Neural cell (in vitro differentiated cells): ENCODE data around the gene KEL. TPM values are rescaled to one million over a fixed set of nuclear protein-coding genes. Genes with fewer than 3 reads are reported as not detected.

Experiments
- H2AFZ ChIP-seq: fragments of 200-600, 300-800 bp; sonication (generic), shearing (Covaris generic); 2 replicates; pipeline ENCODE4 v1.6.0; 2014; ENCODE audit warnings: low read depth, mild to moderate bottlenecking, antibody characterized with exemption, low read length, moderate library complexity
- H3F3A ChIP-seq: fragments of 200-600 bp; shearing (Covaris generic); 2 replicates; pipeline ENCODE4 v1.6.1; 2016; ENCODE audit warnings: mild to moderate bottlenecking, moderate library complexity, mixed read lengths, antibody characterized with exemption, low read length; ENCODE audit not compliant: insufficient read depth, poor library complexity, severe bottlenecking
- H3K27ac ChIP-seq: fragments of 200-600, 300-800 bp; sonication (generic), shearing (Covaris generic); 2 replicates; pipeline ENCODE4 v1.5.1; 2014; ENCODE audit warnings: mild to moderate bottlenecking, low read length, moderate library complexity
- H3K27me3 ChIP-seq: fragments of 300-800, 200-600 bp; sonication (generic), shearing (Covaris generic); 2 replicates; pipeline ENCODE4 v1.6.0; 2014; ENCODE audit warnings: mild to moderate bottlenecking, low read depth, low read length, moderate library complexity; ENCODE audit not compliant: insufficient read depth
- H3K36me3 ChIP-seq: fragments of 300-800, 200-600 bp; sonication (generic), shearing (Covaris generic); 2 replicates; pipeline ENCODE4 v1.5.1; 2014; ENCODE audit warnings: mild to moderate bottlenecking, antibody characterized with exemption, low read length, moderate library complexity; ENCODE audit not compliant: insufficient read depth
- H3K4me2 ChIP-seq: fragments of 300-800, 200-600 bp; sonication (generic), shearing (Covaris generic); 2 replicates; pipeline ENCODE4 v1.6.0; 2014; ENCODE audit warnings: mild to moderate bottlenecking, low read length
- H3K4me3 ChIP-seq: fragments of 300-800, 200-600 bp; sonication (generic), shearing (Covaris generic); 2 replicates; pipeline ENCODE4 v1.5.1; 2014; ENCODE audit warnings: mild to moderate bottlenecking, low read length, moderate library complexity
- H3K79me2 ChIP-seq: fragments of 200-600 bp; shearing (Covaris generic); replicated peaks from 2 replicates; pipeline ENCODE4 v1.6.0; 2014; ENCODE audit warnings: mild to moderate bottlenecking, low read length, moderate library complexity; ENCODE audit not compliant: insufficient read depth
- H3K9ac ChIP-seq: fragments of 300-800, 200-600 bp; sonication (generic), shearing (Covaris generic); 2 replicates; pipeline ENCODE4 v1.6.1; 2016; ENCODE audit warnings: mild to moderate bottlenecking, low read length, mixed read lengths
- H3K9me2 ChIP-seq: fragments of 200-600 bp; shearing (Covaris generic); 2 replicates; pipeline ENCODE4 v1.6.1; 2016; ENCODE audit warnings: mild to moderate bottlenecking, low read length, mixed read lengths; ENCODE audit not compliant: insufficient read depth
- H3K9me3 ChIP-seq: fragments of 200-600, 300-800 bp; sonication (generic), shearing (Covaris generic); 2 replicates; pipeline ENCODE4 v1.6.1; 2016; ENCODE audit warnings: mild to moderate bottlenecking, mixed run types, low read length, moderate library complexity, mixed read lengths
- H4K20me1 ChIP-seq: fragments of 200-600 bp; shearing (Covaris generic); 2 replicates; pipeline ENCODE4 v1.6.1; 2016; ENCODE audit warnings: mild to moderate bottlenecking, mixed run types; ENCODE audit not compliant: insufficient read depth
- EP300 ChIP-seq: fragments of 450-650 bp; conservative IDR thresholded peaks from 2 replicates; pipeline ENCODE4 v1.6.1; 2014; ENCODE audit warnings: antibody characterized with exemption, mild to moderate bottlenecking, moderate library complexity; ENCODE audit not compliant: poor library complexity, severe bottlenecking
- EZH2 ChIP-seq: fragments of 200-600, 300-800 bp; shearing (Covaris generic), sonication (generic); IDR thresholded peaks from 2 replicates; pipeline ENCODE4 v1.6.1; 2014; ENCODE audit warnings: antibody characterized with exemption, low read length, borderline replicate concordance, mild to moderate bottlenecking; ENCODE audit not compliant: insufficient read depth, poor library complexity, severe bottlenecking
- MXI1 ChIP-seq: fragments of 450-650 bp; conservative IDR thresholded peaks from 2 replicates; pipeline ENCODE4 v1.6.1; 2014; ENCODE audit warnings: antibody characterized with exemption, mild to moderate bottlenecking; ENCODE audit not compliant: poor library complexity, severe bottlenecking
- POLR2AphosphoS5 ChIP-seq: IDR thresholded peaks from 2 replicates; pipeline ENCODE4 v1.6.1; 2012
- RAD21 ChIP-seq: fragments of 450-650 bp; conservative IDR thresholded peaks from 2 replicates; pipeline ENCODE4 v1.6.1; 2014; ENCODE audit warnings: antibody characterized with exemption, mild to moderate bottlenecking, moderate library complexity
- SMC3 ChIP-seq: fragments of 450-650 bp; conservative IDR thresholded peaks from 2 replicates; pipeline ENCODE4 v1.6.1; 2014; ENCODE audit warnings: antibody characterized with exemption, mild to moderate bottlenecking, moderate library complexity; ENCODE audit not compliant: poor library complexity
- TAF1 ChIP-seq: IDR thresholded peaks from 2 replicates; pipeline ENCODE4 v1.6.1; 2012; ENCODE audit warnings: low read depth
- polyA plus RNA-seq: library from polyadenylated mRNA; depleted of rRNA; stranded (reverse); fragments of >200 nt; gene quantifications from 2 replicates; pipeline ENCODE4 v1.2.3, GENCODE V29; 2014
- TF ChIP-seq, protein P1 (sequence below): fragments of 450-650 bp; IDR thresholded peaks from 2 replicates; pipeline ENCODE4 v1.5.1; 2014; ENCODE audit warnings: antibody characterized with exemption, mild to moderate bottlenecking, moderate library complexity; ENCODE audit not compliant: poor library complexity, severe bottlenecking
- TF ChIP-seq, protein P2 (sequence below): IDR thresholded peaks from 2 replicates; pipeline ENCODE4 v1.6.1; 2012; ENCODE audit warnings: borderline replicate concordance

KEL gene
- polyA plus RNA-seq, 1 donor from 2014 or later = 2.2 TPM

DNA sequence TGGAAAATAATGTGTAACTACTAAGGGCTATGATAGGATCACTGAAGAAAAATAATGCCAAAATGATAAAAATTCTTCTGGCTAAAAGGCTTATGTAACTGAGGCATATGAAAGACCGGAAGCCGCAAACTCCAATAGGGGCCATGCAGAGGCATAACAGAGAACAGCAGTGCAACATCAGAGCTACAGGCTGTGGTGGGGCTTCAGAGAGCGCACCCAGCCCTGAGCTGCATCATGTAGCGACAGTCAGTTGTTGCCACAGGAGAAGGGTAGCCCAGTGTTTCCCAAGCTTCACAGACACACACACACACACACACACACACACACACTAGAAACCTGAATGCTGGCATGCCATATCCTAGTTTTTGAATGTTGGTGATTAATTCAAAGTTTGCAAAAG, 13.6 kb downstream of the KEL start:
- H3K36me3 ChIP-seq = no peaks in the 10 kb centered on the region
- H3K9ac ChIP-seq = no peak overlapping the region
- no peak overlapping the region for H3K27ac ChIP-seq
- H3K9me2 ChIP-seq = no peaks in the 10 kb centered on the region
- no peaks in the 10 kb centered on the region for H3K27me3 ChIP-seq
- no peaks in the 10 kb centered on the region for H3K79me2 ChIP-seq
- no peaks in the 10 kb centered on the region for H4K20me1 ChIP-seq
- H3F3A ChIP-seq = no peaks in the 10 kb centered on the region
- no peak for TF ChIP-seq EP300
- no peak for TF ChIP-seq EZH2
- TF ChIP-seq, protein P1, sequence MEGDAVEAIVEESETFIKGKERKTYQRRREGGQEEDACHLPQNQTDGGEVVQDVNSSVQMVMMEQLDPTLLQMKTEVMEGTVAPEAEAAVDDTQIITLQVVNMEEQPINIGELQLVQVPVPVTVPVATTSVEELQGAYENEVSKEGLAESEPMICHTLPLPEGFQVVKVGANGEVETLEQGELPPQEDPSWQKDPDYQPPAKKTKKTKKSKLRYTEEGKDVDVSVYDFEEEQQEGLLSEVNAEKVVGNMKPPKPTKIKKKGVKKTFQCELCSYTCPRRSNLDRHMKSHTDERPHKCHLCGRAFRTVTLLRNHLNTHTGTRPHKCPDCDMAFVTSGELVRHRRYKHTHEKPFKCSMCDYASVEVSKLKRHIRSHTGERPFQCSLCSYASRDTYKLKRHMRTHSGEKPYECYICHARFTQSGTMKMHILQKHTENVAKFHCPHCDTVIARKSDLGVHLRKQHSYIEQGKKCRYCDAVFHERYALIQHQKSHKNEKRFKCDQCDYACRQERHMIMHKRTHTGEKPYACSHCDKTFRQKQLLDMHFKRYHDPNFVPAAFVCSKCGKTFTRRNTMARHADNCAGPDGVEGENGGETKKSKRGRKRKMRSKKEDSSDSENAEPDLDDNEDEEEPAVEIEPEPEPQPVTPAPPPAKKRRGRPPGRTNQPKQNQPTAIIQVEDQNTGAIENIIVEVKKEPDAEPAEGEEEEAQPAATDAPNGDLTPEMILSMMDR = no peak
- TF ChIP-seq POLR2AphosphoS5 = no peak
- TF ChIP-seq SMC3 = no peak
- TF ChIP-seq, protein P2, sequence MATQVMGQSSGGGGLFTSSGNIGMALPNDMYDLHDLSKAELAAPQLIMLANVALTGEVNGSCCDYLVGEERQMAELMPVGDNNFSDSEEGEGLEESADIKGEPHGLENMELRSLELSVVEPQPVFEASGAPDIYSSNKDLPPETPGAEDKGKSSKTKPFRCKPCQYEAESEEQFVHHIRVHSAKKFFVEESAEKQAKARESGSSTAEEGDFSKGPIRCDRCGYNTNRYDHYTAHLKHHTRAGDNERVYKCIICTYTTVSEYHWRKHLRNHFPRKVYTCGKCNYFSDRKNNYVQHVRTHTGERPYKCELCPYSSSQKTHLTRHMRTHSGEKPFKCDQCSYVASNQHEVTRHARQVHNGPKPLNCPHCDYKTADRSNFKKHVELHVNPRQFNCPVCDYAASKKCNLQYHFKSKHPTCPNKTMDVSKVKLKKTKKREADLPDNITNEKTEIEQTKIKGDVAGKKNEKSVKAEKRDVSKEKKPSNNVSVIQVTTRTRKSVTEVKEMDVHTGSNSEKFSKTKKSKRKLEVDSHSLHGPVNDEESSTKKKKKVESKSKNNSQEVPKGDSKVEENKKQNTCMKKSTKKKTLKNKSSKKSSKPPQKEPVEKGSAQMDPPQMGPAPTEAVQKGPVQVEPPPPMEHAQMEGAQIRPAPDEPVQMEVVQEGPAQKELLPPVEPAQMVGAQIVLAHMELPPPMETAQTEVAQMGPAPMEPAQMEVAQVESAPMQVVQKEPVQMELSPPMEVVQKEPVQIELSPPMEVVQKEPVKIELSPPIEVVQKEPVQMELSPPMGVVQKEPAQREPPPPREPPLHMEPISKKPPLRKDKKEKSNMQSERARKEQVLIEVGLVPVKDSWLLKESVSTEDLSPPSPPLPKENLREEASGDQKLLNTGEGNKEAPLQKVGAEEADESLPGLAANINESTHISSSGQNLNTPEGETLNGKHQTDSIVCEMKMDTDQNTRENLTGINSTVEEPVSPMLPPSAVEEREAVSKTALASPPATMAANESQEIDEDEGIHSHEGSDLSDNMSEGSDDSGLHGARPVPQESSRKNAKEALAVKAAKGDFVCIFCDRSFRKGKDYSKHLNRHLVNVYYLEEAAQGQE = no peak
- TF ChIP-seq RAD21 = no peak
- no peak for TF ChIP-seq MXI1
- no peak for TF ChIP-seq TAF1
- H3K9me3 ChIP-seq = no peaks in the 10 kb centered on the region
- no peak overlapping the region for H3K4me3 ChIP-seq
- H2AFZ ChIP-seq = no peak overlapping the region
- H3K4me2 ChIP-seq = no peak overlapping the region

GRCh38 chr7:142945001-142945400, 17.2 kb downstream of the KEL start:
- Histone ChIP-seq H3K36me3 (no peaks in the 10 kb centered on the region), H3K9me3 (no peaks in the 10 kb centered on the region), H2AFZ (no peak overlapping the region), H3K27me3 (no peaks in the 10 kb centered on the region), H3K9ac (no peak overlapping the region), H3K9me2 (no peaks in the 10 kb centered on the region), H4K20me1 (no peaks in the 10 kb centered on the region), H3K27ac (no peak overlapping the region), H3K4me3 (no peak overlapping the region), H3K79me2 (no peaks in the 10 kb centered on the region), H3F3A (no peaks in the 10 kb centered on the region), H3K4me2 (no peak overlapping the region)
- no peak for TF ChIP-seq RAD21
- TF ChIP-seq, protein P1 = no peak
- TF ChIP-seq TAF1 = no peak
- TF ChIP-seq EZH2 = no peak
- no peak for TF ChIP-seq EP300
- TF ChIP-seq SMC3 = no peak
- TF ChIP-seq POLR2AphosphoS5 = no peak
- TF ChIP-seq MXI1 = no peak
- TF ChIP-seq, protein P2 = no peak
